MM.1S (cell line): ENCODE measurements around the gene MCM9.

Experiments used
- DNase-seq: peaks from one replicate; pipeline ENCODE4 v3.0.0-alpha.2; 2015
- H2AFZ ChIP-seq: fragments of 300-600 bp; sonication (generic); 2 replicates; pipeline ENCODE4 v1.6.0; 2016; ENCODE audit warnings: antibody characterized with exemption, low read length
- H3F3A ChIP-seq: fragments of 300-600 bp; sonication (generic); 2 replicates; pipeline ENCODE4 v1.6.1; 2016; ENCODE audit warnings: mild to moderate bottlenecking, antibody characterized with exemption, low read length, moderate library complexity, mixed read lengths; ENCODE audit not compliant: insufficient read depth
- H3K27ac ChIP-seq: fragments of 300-600 bp; sonication (generic); 2 replicates; pipeline ENCODE4 v1.5.1; 2016; ENCODE audit warnings: mild to moderate bottlenecking, low read length
- H3K27me3 ChIP-seq: fragments of 300-600 bp; sonication (generic); replicated peaks from 2 replicates; pipeline ENCODE4 v1.6.0; 2016; ENCODE audit warnings: low read length; ENCODE audit not compliant: insufficient read depth
- H3K36me3 ChIP-seq: fragments of 300-600 bp; sonication (generic); replicated peaks from 2 replicates; pipeline ENCODE4 v1.6.1; 2016; ENCODE audit warnings: mild to moderate bottlenecking, low read length, mixed read lengths; ENCODE audit not compliant: insufficient read depth
- H3K4me1 ChIP-seq: fragments of 300-600 bp; sonication (generic); 2 replicates; pipeline ENCODE4 v1.6.1; 2016; ENCODE audit warnings: low read length, mixed read lengths
- H3K4me2 ChIP-seq: fragments of 300-600 bp; sonication (generic); 2 replicates; pipeline ENCODE4 v1.6.0; 2016; ENCODE audit warnings: low read depth, low read length
- H3K4me3 ChIP-seq: fragments of 300-600 bp; sonication (generic); 2 replicates; pipeline ENCODE4 v1.5.1; 2016; ENCODE audit warnings: low read length, mixed read lengths
- H3K79me2 ChIP-seq: fragments of 300-600 bp; sonication (generic); 2 replicates; pipeline ENCODE4 v1.6.1; 2016; ENCODE audit warnings: mixed run types, low read length, mixed read lengths
- H3K9ac ChIP-seq: fragments of 300-600 bp; sonication (generic); 2 replicates; pipeline ENCODE4 v1.6.1; 2016; ENCODE audit warnings: low read length, mixed read lengths
- H3K9me2 ChIP-seq: fragments of 300-600 bp; sonication (generic); replicated peaks from 2 replicates; pipeline ENCODE4 v1.6.1; 2016; ENCODE audit warnings: mild to moderate bottlenecking, low read length, mixed read lengths; ENCODE audit not compliant: insufficient read depth
- H3K9me3 ChIP-seq: fragments of 300-600 bp; sonication (generic); replicated peaks from 2 replicates; pipeline ENCODE4 v1.6.1; 2016; ENCODE audit warnings: mild to moderate bottlenecking, low read length, mixed read lengths; ENCODE audit not compliant: insufficient read depth
- H4K20me1 ChIP-seq: fragments of 300-600 bp; sonication (generic); 2 replicates; pipeline ENCODE4 v1.6.1; 2016; ENCODE audit warnings: mild to moderate bottlenecking, low read length, moderate library complexity, mixed read lengths; ENCODE audit not compliant: insufficient read depth
- CTCF ChIP-seq: fragments of 300-600 bp; sonication (generic); IDR thresholded peaks from 2 replicates; pipeline ENCODE4 v1.5.1; 2016; ENCODE audit warnings: antibody characterized with exemption, low read length, mixed read lengths
- EZH2 ChIP-seq: fragments of 300-600 bp; sonication (generic); optimal IDR thresholded peaks from 2 replicates; pipeline ENCODE3; 2017; ENCODE audit warnings: low read depth, mild to moderate bottlenecking, antibody characterized with exemption, low read length, mixed read lengths
- EZH2phosphoT487 ChIP-seq: fragments of 300-600 bp; sonication (generic); IDR thresholded peaks from 2 replicates; pipeline ENCODE4 v1.6.1; 2018; ENCODE audit warnings: antibody characterized with exemption, low read length

The MCM9 gene

GRCh38 chr6:118971682-118972081 lies 36.7 kb upstream of the MCM9 start:
- H3K4me2 ChIP-seq = no peak overlapping the region
- H4K20me1 ChIP-seq = no peaks in the 10 kb centered on the region
- no peak overlapping the region for H2AFZ ChIP-seq
- H3K27ac ChIP-seq = no peak overlapping the region
- no peaks in the 10 kb centered on the region for H3K36me3 ChIP-seq
- TF ChIP-seq EZH2 = no peak
- TF ChIP-seq CTCF = no peak
- no peak for TF ChIP-seq EZH2phosphoT487
- no peaks in the 10 kb centered on the region for H3K9me2 ChIP-seq
- H3K9me3 ChIP-seq = no peaks in the 10 kb centered on the region
- H3K79me2 ChIP-seq = no peaks in the 10 kb centered on the region
- H3K4me3 ChIP-seq = no peak overlapping the region
- DNase-seq = no peak
- H3K27me3 ChIP-seq = no peaks in the 10 kb centered on the region
- peaks cover 7% of the 10 kb centered on the region for H3K4me1 ChIP-seq
- H3K9ac ChIP-seq = no peak overlapping the region
- no peaks in the 10 kb centered on the region for H3F3A ChIP-seq

GRCh38 chr6:118970866-118971265 lies 35.9 kb upstream of the MCM9 start:
- no peak overlapping the region for H3K4me3 ChIP-seq

GRCh38 chr6:118968416-118968815 lies 33.5 kb upstream of the MCM9 start:
- H3K9me2 ChIP-seq = no peaks in the 10 kb centered on the region
- H4K20me1 ChIP-seq = no peaks in the 10 kb centered on the region
- peak; percentile 36 for DNase-seq
- H3K4me2 ChIP-seq = no peak overlapping the region
- H3K36me3 ChIP-seq = no peaks in the 10 kb centered on the region
- TF ChIP-seq EZH2phosphoT487 = no peak
- TF ChIP-seq CTCF = peak; percentile 36
- H3K4me3 ChIP-seq = no peak overlapping the region
- H2AFZ ChIP-seq = no peak overlapping the region
- H3K79me2 ChIP-seq = no peaks in the 10 kb centered on the region
- no peak overlapping the region for H3K27ac ChIP-seq
- H3K9ac ChIP-seq = no peak overlapping the region
- H3K27me3 ChIP-seq = no peaks in the 10 kb centered on the region
- H3K4me1 ChIP-seq = peaks cover 7% of the 10 kb centered on the region
- H3K9me3 ChIP-seq = no peaks in the 10 kb centered on the region
- H3F3A ChIP-seq = no peaks in the 10 kb centered on the region

More at GRCh38 chr6:118970866-118971265, 35.9 kb upstream of the MCM9 start:
- Histone ChIP-seq H3K79me2 (no peaks in the 10 kb centered on the region), H3K27me3 (no peaks in the 10 kb centered on the region), H2AFZ (no peak overlapping the region), H3K9me2 (no peaks in the 10 kb centered on the region), H3F3A (no peaks in the 10 kb centered on the region), H3K9ac (no peak overlapping the region), H4K20me1 (no peaks in the 10 kb centered on the region), H3K4me2 (no peak overlapping the region), H3K36me3 (no peaks in the 10 kb centered on the region), H3K4me1 (peaks cover 7% of the 10 kb centered on the region), H3K9me3 (no peaks in the 10 kb centered on the region), H3K27ac (no peak overlapping the region)
- no peak for TF ChIP-seq CTCF
- no peak for TF ChIP-seq EZH2phosphoT487
- no peak for TF ChIP-seq EZH2
- DNase-seq = no peak
